HG02970 (cell line): ENCODE measurements around the gene TSACC.

ENCODE experiments used
- ATAC-seq: cut with Tn5 transposase; IDR thresholded peaks from one replicate; pipeline ENCODE4 v1.9.1; 2021; ENCODE audit warnings: mild to moderate bottlenecking, moderate library complexity, moderate number of reproducible peaks; ENCODE audit not compliant: unreplicated experiment, low FRiP score

The TSACC gene

GRCh38 chr1:156391366-156391677, 53.0 kb downstream of the TSACC start:
- ATAC-seq = no peak

GRCh38 chr1:156391701-156392100, 53.4 kb downstream of the TSACC start:
- no peak for ATAC-seq

DNA sequence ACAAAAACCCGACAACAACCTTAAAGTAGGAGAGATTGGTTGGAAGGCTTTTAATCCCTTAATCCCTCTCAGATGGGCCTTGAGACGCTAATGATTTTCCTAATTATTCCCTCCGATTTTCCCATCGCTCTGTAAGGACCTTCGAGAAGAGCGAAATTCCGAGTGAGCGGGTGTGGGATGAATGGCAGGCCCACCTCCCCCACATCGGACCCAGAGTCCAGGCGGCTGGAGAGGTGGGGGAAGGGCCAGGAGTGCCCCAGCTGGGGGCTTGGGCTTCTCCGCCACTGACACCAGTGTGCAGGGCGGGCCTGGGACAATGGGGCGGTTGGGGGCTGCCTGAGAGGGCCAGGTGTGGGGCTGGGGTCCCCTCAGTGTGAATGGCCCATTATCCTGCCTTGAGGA, 54.1 kb downstream of the TSACC start:
- no peak for ATAC-seq

DNA sequence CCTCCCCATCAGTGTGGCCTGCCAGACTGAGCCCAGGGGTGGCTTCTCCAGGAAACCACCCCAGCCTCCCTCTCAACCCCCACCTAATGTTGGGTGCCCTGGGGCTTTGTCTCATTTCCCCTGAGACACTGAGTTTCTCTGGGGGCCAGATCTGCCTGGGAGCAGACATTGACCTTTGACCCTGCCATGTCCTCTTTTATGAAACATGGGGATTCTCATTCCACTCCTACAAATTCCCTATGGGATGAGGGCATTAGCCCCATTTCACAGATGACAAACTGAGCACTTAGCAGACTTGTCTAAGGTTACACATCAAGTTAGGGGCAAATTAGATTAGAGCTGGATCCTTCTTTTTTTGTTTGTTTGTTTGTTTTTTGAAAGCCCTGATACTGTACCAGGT, 54.8 kb downstream of the TSACC start:
- no peak for ATAC-seq

DNA sequence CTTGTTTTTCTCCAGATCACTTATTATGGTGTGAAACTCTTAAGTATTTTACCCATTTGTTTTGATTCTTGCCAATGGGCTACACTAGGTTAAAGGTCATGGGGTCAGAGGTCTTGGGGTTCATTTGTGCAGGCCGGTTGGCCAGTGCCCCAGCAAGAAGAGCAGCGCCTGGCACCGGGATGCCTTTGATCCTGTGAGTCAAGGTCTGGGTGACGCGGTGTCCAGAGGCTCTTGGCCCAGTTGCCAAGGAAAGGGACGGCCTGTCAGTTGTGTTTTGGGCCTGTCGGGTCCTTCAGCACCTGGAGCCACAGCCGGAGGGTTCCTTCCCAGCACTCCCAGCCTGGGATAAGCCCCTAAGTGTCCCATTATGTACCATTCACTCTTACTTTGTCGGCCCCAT, 55.8 kb downstream of the TSACC start:
- ATAC-seq = no peak

DNA sequence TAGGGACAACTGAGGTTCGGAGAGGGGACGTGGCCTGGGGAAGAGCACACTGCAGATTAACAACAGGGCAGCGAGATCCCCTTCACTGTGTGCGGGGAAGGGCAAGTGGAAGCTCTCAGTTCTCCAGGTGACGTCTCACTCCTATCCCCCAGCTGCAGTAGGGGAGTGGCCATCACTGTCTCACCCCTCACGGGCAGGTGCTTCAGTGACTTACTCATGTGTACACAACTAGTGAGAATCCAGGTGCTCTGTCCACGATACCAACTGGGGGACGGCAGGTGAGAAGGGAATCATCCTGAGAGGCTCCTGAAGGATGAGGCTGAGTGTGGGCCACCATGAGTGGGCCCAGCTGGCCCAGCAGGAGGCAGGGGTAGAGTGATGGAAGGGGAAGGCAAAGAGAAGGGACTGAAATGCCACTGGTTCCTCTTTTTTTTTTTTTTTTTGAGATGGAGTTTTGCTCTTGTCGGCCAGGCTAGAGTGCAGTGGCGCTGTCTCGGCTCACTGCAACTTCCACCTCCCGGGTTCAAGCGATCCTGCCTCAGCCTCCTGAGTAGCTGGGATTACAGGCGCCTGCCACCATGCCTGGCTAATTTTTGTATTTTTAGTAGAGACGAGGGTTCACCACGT, 56.6 kb downstream of the TSACC start:
- no peak for ATAC-seq
